SK-N-SH treated with all-trans-retinoic acid at 6 μM for 48 hours (cell line): ENCODE measurements around the gene CADM1.
A peak's percentile ranks its signal among the peaks of the same experiment; 100 is the strongest.

Experiments
- ATAC-seq: fragments of 200-7000 bp; cut with Tn5 transposase; 3 replicates; pipeline ENCODE4 v1.9.1; 2020; ENCODE audit warnings: mild to moderate bottlenecking, moderate library complexity
- ARNTL ChIP-seq: fragments of 450-650 bp; formaldehyde crosslinking; IDR thresholded peaks from 2 replicates; pipeline ENCODE4 v1.5.0; 2020; ENCODE audit warnings: low read depth, mild to moderate bottlenecking, moderate library complexity, borderline replicate concordance
- BACH2 ChIP-seq: fragments of 250-450 bp; sonication (Bioruptor Pico); IDR thresholded peaks from 2 replicates; pipeline ENCODE4 v1.9.0; 2021; ENCODE audit warnings: mild to moderate bottlenecking, borderline replicate concordance
- CREB5 ChIP-seq: fragments of 250-450 bp; sonication (Bioruptor Pico); IDR thresholded peaks from 2 replicates; pipeline ENCODE4 v1.5.1; 2020; ENCODE audit warnings: low read depth, mild to moderate bottlenecking, moderate library complexity
- CSDC2 ChIP-seq: fragments of 250-450 bp; sonication (Bioruptor Pico); IDR thresholded peaks from 2 replicates; pipeline ENCODE4 v1.5.0; 2020; ENCODE audit warnings: mild to moderate bottlenecking, moderate library complexity
- CSRNP3 ChIP-seq: fragments of 250-450 bp; sonication (Bioruptor Pico); IDR thresholded peaks from 2 replicates; pipeline ENCODE4 v1.5.1; 2021; ENCODE audit warnings: mild to moderate bottlenecking, moderate library complexity
- ESRRG ChIP-seq: fragments of 250-450 bp; sonication (Bioruptor Pico); IDR thresholded peaks from 2 replicates; pipeline ENCODE4 v1.6.1; 2021; ENCODE audit warnings: mild to moderate bottlenecking
- GLIS3 ChIP-seq: fragments of 250-450 bp; sonication (Bioruptor Pico); IDR thresholded peaks from 2 replicates; pipeline ENCODE4 v1.5.0; 2020; ENCODE audit warnings: mild to moderate bottlenecking, moderate library complexity
- ISL1 ChIP-seq: fragments of 250-450 bp; sonication (Bioruptor Pico); IDR thresholded peaks from 2 replicates; pipeline ENCODE4 v2.1.2; 2022; ENCODE audit warnings: mild to moderate bottlenecking, moderate library complexity
- OSR1 ChIP-seq: fragments of 250-450 bp; sonication (Bioruptor Pico); IDR thresholded peaks from 2 replicates; pipeline ENCODE4 v1.8.0; 2022; ENCODE audit warnings: moderate library complexity, mild to moderate bottlenecking, inconsistent platforms
- SNAI2 ChIP-seq: fragments of 250-450 bp; sonication (Bioruptor Pico); IDR thresholded peaks from 2 replicates; pipeline ENCODE4 v1.5.0; 2020; ENCODE audit warnings: mild to moderate bottlenecking, moderate library complexity
- TCF4 ChIP-seq: fragments of 250-450 bp; sonication (Bioruptor Pico); IDR thresholded peaks from 2 replicates; pipeline ENCODE4 v1.8.0; 2021; ENCODE audit warnings: mild to moderate bottlenecking, moderate library complexity, borderline replicate concordance
- TOX ChIP-seq: fragments of 250-450 bp; sonication (Bioruptor Pico); IDR thresholded peaks from 2 replicates; pipeline ENCODE4 v1.8.0; 2021; ENCODE audit warnings: mild to moderate bottlenecking, moderate library complexity, borderline replicate concordance
- ZC3H10 ChIP-seq: fragments of 250-450 bp; sonication (Bioruptor Pico); IDR thresholded peaks from 2 replicates; pipeline ENCODE4 v1.5.1; 2021; ENCODE audit warnings: mild to moderate bottlenecking, moderate library complexity
- ZFP3 ChIP-seq: fragments of 250-450 bp; sonication (Bioruptor Pico); IDR thresholded peaks from 2 replicates; pipeline ENCODE4 v1.5.0; 2020; ENCODE audit warnings: mild to moderate bottlenecking, moderate library complexity
- ZNF565 ChIP-seq: fragments of 450-650 bp; formaldehyde crosslinking; conservative IDR thresholded peaks from 2 replicates; pipeline ENCODE4 v1.5.0; 2020; ENCODE audit warnings: low read depth, mild to moderate bottlenecking, moderate library complexity
- ZNF70 ChIP-seq: fragments of 450-650 bp; formaldehyde crosslinking; IDR thresholded peaks from 2 replicates; pipeline ENCODE4 v1.5.0; 2020; ENCODE audit warnings: mild to moderate bottlenecking, moderate library complexity
- TF ChIP-seq, protein P1 (sequence below): fragments of 250-450 bp; sonication (Bioruptor Pico); IDR thresholded peaks from 2 replicates; pipeline ENCODE4 v1.5.0; 2020; ENCODE audit warnings: mild to moderate bottlenecking, moderate library complexity

Gene CADM1

GRCh38 chr11:115298300-115299012 lies 205.8 kb downstream of the CADM1 start:
- ATAC-seq: no peak
- no peak for TF ChIP-seq ISL1 (CRISPR knock-in tag)
- no peak for TF ChIP-seq ZC3H10 (CRISPR knock-in tag)
- TF ChIP-seq ZNF70 (CRISPR knock-in tag): no peak

DNA sequence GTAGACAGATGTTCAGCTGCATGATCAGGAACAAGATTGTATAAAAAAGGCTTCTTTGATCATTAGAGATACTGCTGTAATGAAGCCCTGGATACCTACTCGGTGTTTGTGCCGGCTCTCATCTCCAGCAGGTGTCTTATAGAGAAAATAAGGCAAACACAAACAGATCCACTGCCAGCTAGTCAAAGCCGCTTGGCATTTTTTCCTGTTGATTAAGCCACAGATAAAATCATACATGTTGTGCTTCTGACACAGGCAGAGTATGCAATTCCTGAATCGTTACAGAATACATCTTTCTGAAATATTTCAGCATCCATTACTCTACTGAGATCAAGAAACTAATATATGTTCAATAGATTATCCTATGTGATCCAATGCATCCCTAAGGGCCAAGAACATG lies 206.9 kb downstream of the CADM1 start:
- TF ChIP-seq, protein P1, sequence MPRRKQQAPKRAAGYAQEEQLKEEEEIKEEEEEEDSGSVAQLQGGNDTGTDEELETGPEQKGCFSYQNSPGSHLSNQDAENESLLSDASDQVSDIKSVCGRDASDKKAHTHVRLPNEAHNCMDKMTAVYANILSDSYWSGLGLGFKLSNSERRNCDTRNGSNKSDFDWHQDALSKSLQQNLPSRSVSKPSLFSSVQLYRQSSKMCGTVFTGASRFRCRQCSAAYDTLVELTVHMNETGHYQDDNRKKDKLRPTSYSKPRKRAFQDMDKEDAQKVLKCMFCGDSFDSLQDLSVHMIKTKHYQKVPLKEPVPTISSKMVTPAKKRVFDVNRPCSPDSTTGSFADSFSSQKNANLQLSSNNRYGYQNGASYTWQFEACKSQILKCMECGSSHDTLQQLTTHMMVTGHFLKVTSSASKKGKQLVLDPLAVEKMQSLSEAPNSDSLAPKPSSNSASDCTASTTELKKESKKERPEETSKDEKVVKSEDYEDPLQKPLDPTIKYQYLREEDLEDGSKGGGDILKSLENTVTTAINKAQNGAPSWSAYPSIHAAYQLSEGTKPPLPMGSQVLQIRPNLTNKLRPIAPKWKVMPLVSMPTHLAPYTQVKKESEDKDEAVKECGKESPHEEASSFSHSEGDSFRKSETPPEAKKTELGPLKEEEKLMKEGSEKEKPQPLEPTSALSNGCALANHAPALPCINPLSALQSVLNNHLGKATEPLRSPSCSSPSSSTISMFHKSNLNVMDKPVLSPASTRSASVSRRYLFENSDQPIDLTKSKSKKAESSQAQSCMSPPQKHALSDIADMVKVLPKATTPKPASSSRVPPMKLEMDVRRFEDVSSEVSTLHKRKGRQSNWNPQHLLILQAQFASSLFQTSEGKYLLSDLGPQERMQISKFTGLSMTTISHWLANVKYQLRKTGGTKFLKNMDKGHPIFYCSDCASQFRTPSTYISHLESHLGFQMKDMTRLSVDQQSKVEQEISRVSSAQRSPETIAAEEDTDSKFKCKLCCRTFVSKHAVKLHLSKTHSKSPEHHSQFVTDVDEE (CRISPR knock-in tag): no peak
- no peak for TF ChIP-seq ZNF70 (CRISPR knock-in tag)
- no peak for ATAC-seq

DNA sequence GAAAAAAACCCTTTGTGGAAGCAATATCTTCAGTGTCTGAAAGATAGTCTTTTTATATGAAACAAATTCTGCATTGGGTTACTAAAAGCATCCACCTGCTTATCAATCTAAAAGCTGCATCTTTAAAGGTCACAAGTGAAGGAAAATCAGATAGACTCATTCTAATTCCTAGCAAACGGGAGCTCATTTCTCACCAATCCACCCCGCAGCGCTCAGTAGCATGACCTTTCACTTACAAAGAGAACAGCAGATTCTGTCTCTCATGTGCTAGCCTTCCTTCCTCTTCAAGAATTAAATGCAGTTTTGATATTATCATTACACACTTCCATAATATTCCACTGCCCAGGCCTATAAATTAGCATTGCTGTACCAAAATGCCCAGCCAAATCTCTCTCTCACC lies 212.9 kb downstream of the CADM1 start:
- ATAC-seq: no peak; the same call in 2 of the 3 replicates
- TF ChIP-seq TOX (CRISPR knock-in tag) (no peak), SNAI2 (CRISPR knock-in tag) (no peak), ARNTL (no peak), ZNF565 (CRISPR knock-in tag) (no peak), CSRNP3 (CRISPR knock-in tag) (no peak), OSR1 (CRISPR knock-in tag) (no peak), ZFP3 (CRISPR knock-in tag) (no peak), CSDC2 (CRISPR knock-in tag) (no peak), GLIS3 (CRISPR knock-in tag) (no peak)

- no peak for TF ChIP-seq CSRNP3 (CRISPR knock-in tag)
- TF ChIP-seq BACH2 (CRISPR knock-in tag): no peak
- TF ChIP-seq ISL1 (CRISPR knock-in tag): no peak
- peak; percentile 82 for ATAC-seq
Measured at GRCh38 chr11:115290893-115291292, 213.3 kb downstream of the CADM1 start.

DNA sequence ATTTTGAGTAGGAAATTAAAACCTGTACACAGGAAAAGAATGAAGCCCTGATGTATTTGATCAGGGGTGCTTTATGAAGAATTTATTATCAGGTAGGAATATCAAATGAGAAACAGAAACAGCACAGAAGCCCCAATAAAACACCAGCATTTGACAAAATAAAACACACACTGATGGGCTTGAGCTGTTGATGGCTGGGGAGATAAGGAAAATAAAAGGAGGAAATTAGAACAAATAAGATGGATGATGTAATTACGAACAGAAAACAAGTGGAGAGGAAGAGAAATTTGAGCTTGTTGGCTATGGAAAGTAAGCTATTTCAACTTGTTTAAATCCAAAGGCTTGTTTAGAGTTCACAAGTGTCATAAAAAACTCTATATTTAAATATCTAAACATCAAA lies 213.7 kb downstream of the CADM1 start:
- TF ChIP-seq ISL1 (CRISPR knock-in tag) (no peak), TCF4 (CRISPR knock-in tag) (peak; percentile 39; the same call in 1 of the 2 replicates), ZNF565 (CRISPR knock-in tag) (no peak)
- ATAC-seq: no peak

GRCh38 chr11:115287266-115287665 lies 216.9 kb downstream of the CADM1 start:
- no peak for TF ChIP-seq ZNF565 (CRISPR knock-in tag)
- TF ChIP-seq CREB5 (CRISPR knock-in tag): no peak
- no peak for TF ChIP-seq ISL1 (CRISPR knock-in tag)
- no peak for TF ChIP-seq ZC3H10 (CRISPR knock-in tag)
- TF ChIP-seq ESRRG (CRISPR knock-in tag): no peak
- ATAC-seq: no peak
